ENCODE data around the gene MAGI2. TPM values are rescaled to one million over a fixed set of nuclear protein-coding genes. Genes with fewer than 3 reads are reported as not detected.

The MAGI2 gene
- total RNA-seq, 1 experiment from 2014 or later: 0.34 TPM

GRCh38 chr7:79376299-79377025, 77.0 kb downstream of the MAGI2 start:
- Histone ChIP-seq H3K36me3 (ENCODE audit: insufficient read depth, low read length, poor library complexity, severe bottlenecking) (no peaks in the 10 kb centered on the region), H3K9me3 (ENCODE audit: low read depth, low read length, poor library complexity, severe bottlenecking) (no peaks in the 10 kb centered on the region), H3K4me3 (ENCODE audit: low read depth, low read length, poor library complexity, severe bottlenecking) (no peak overlapping the region), H3K4me1 (ENCODE audit: insufficient read depth, low read length, poor library complexity, severe bottlenecking) (no peaks in the 10 kb centered on the region), H3K27me3 (replicated peaks; ENCODE audit: insufficient read depth, low read depth, low read length, poor library complexity) (peaks cover 33% of the 10 kb centered on the region), H3K27ac (ENCODE audit: low read depth, low read length, poor library complexity, severe bottlenecking) (no peak overlapping the region)
- no peak for DNase-seq (ENCODE audit: low spot score)
- intact Hi-C loops (cut with micrococcal nuclease; ENCODE audit: unreplicated experiment): no loop called here
- TF ChIP-seq CTCF (conservative IDR thresholded peaks at IDR 0.05; ENCODE audit: low read depth, low read length) (no peak), EZH2 (IDR thresholded peaks at IDR 0.05; ENCODE audit: borderline replicate concordance, low read depth, low read length, poor library complexity, severe bottlenecking) (no peak)
- CTCF ChIA-PET: no interaction called here
- POLR2A ChIA-PET (ENCODE audit: low non-redundant PET): no interaction called here
- BruUV-seq (replicated peaks): no TSS peak

- H3K27me3 ChIP-seq (replicated peaks; ENCODE audit: insufficient read depth, low read depth, low read length, poor library complexity): peaks cover 61% of the 10 kb centered on the region
- H3K27ac ChIP-seq (ENCODE audit: low read depth, low read length, poor library complexity, severe bottlenecking): no peak overlapping the region
- H3K4me1 ChIP-seq (ENCODE audit: insufficient read depth, low read length, poor library complexity, severe bottlenecking): no peaks in the 10 kb centered on the region
- intact Hi-C loops (cut with micrococcal nuclease; ENCODE audit: unreplicated experiment): no loop called here
- no peak overlapping the region for H3K4me3 ChIP-seq (ENCODE audit: low read depth, low read length, poor library complexity, severe bottlenecking)
- H3K9me3 ChIP-seq (ENCODE audit: low read depth, low read length, poor library complexity, severe bottlenecking): no peaks in the 10 kb centered on the region
- CTCF ChIA-PET: no interaction called here
- peak; percentile 5 for DNase-seq (ENCODE audit: low spot score)
- POLR2A ChIA-PET (ENCODE audit: low non-redundant PET): no interaction called here
- no peak for TF ChIP-seq EZH2 (IDR thresholded peaks at IDR 0.05; ENCODE audit: borderline replicate concordance, low read depth, low read length, poor library complexity, severe bottlenecking)
- TF ChIP-seq CTCF (conservative IDR thresholded peaks at IDR 0.05; ENCODE audit: low read depth, low read length): peak; percentile 33
- H3K36me3 ChIP-seq (ENCODE audit: insufficient read depth, low read length, poor library complexity, severe bottlenecking): no peaks in the 10 kb centered on the region
- no TSS peak for BruUV-seq (replicated peaks)
These were observed 92.3 kb downstream of the MAGI2 start for GRCh38 chr7:79361214-79361613.

- intact Hi-C loops (cut with micrococcal nuclease; ENCODE audit: unreplicated experiment): no loop called here
- no TSS peak for BruUV-seq (replicated peaks)
- CTCF ChIA-PET: no interaction called here
- Histone ChIP-seq H3K36me3 (ENCODE audit: insufficient read depth, low read length, poor library complexity, severe bottlenecking) (no peaks in the 10 kb centered on the region), H3K9me3 (ENCODE audit: low read depth, low read length, poor library complexity, severe bottlenecking) (no peaks in the 10 kb centered on the region), H3K27me3 (replicated peaks; ENCODE audit: insufficient read depth, low read depth, low read length, poor library complexity) (peaks cover 67% of the 10 kb centered on the region), H3K4me1 (ENCODE audit: insufficient read depth, low read length, poor library complexity, severe bottlenecking) (no peaks in the 10 kb centered on the region), H3K4me3 (ENCODE audit: low read depth, low read length, poor library complexity, severe bottlenecking) (no peak overlapping the region), H3K27ac (ENCODE audit: low read depth, low read length, poor library complexity, severe bottlenecking) (no peak overlapping the region)
- TF ChIP-seq CTCF (conservative IDR thresholded peaks at IDR 0.05; ENCODE audit: low read depth, low read length): no peak
- no peak for TF ChIP-seq EZH2 (IDR thresholded peaks at IDR 0.05; ENCODE audit: borderline replicate concordance, low read depth, low read length, poor library complexity, severe bottlenecking)
- POLR2A ChIA-PET (ENCODE audit: low non-redundant PET): no interaction called here
- DNase-seq (ENCODE audit: low spot score): no peak
These were observed 93.6 kb downstream of the MAGI2 start for GRCh38 chr7:79359827-79360226.

Measured in A673 (cell line).